ENCODE data around the gene RNF152. TPM values are rescaled to one million over a fixed set of nuclear protein-coding genes. Genes with fewer than 3 reads are reported as not detected.
"Not testable (repeated sequence)": the region's sequence is repeated elsewhere in the genome, so short reads cannot be mapped to it uniquely, and the experiment has no call there.

Gene RNF152
- total and polyA plus RNA-seq, 8 donors, result 11.0 to 17.3 (median 14.5) TPM

GRCh38 chr18:61784834-61785233 is 108.0 kb downstream of the RNF152 start:
- Histone ChIP-seq H3K36me3 (no peaks in the 10 kb centered on the region), H3K27me3 (no peaks in the 10 kb centered on the region), H3K9me3 (peaks cover 0 to 12% of the 10 kb centered on the region in 2 donors), H3K4me1 (no peaks in the 10 kb centered on the region), H3K27ac (no peak overlapping the region), H3K4me3 (no peak overlapping the region)
- TF ChIP-seq CTCF (IDR thresholded peaks at IDR 0.05), result no peak
- intact Hi-C loops (cut with DNase I), result no loop called here
- DNase-seq, result no peak
- ATAC-seq, result no peak

GRCh38 chr18:61782545-61782944 is 110.3 kb downstream of the RNF152 start:
- ATAC-seq (no peak), DNase-seq (no peak)
- Histone ChIP-seq H3K36me3 (no peaks in the 10 kb centered on the region), H3K27me3 (no peaks in the 10 kb centered on the region), H3K27ac (no peak overlapping the region), H3K4me3 (no peak overlapping the region), H3K9me3 (peaks cover 0 to 5% of the 10 kb centered on the region in 2 donors), H3K4me1 (no peaks in the 10 kb centered on the region)
- intact Hi-C loops (cut with DNase I), result no loop called here
- TF ChIP-seq CTCF (IDR thresholded peaks at IDR 0.05), result no peak

- H3K4me3 ChIP-seq; H3K36me3 ChIP-seq; DNase-seq; intact Hi-C loops (cut with DNase I); H3K27ac ChIP-seq; H3K27me3 ChIP-seq; H3K4me1 ChIP-seq; ATAC-seq: not testable (repeated sequence)
- H3K9me3 ChIP-seq, result peaks cover 0 to 18% of the 10 kb centered on the region in 2 donors
Measured at GRCh38 chr18:61776201-61776600, 116.6 kb downstream of the RNF152 start.

- no peak overlapping the region for H3K27ac ChIP-seq
- no peak for ATAC-seq
- TF ChIP-seq CTCF (IDR thresholded peaks at IDR 0.05), result no peak
- H3K9me3 ChIP-seq, result peaks cover 0 to 18% of the 10 kb centered on the region in 2 donors
- no peak overlapping the region for H3K4me3 ChIP-seq
- intact Hi-C loops (cut with DNase I), result no loop called here
- H3K4me1 ChIP-seq, result no peaks in the 10 kb centered on the region
- no peak for DNase-seq
- no peaks in the 10 kb centered on the region for H3K36me3 ChIP-seq
- no peaks in the 10 kb centered on the region for H3K27me3 ChIP-seq
Measured at GRCh38 chr18:61774846-61775245, 118.0 kb downstream of the RNF152 start.

- no peak for TF ChIP-seq CTCF (IDR thresholded peaks at IDR 0.05)
- Histone ChIP-seq H3K4me3 (no peak overlapping the region), H3K4me1 (no peaks in the 10 kb centered on the region), H3K27me3 (no peaks in the 10 kb centered on the region), H3K9me3 (peaks cover 0 to 15% of the 10 kb centered on the region in 2 donors), H3K36me3 (no peaks in the 10 kb centered on the region), H3K27ac (no peak overlapping the region)
- ATAC-seq, result no peak
- intact Hi-C loops (cut with DNase I), result no loop called here
- DNase-seq, result no peak
Measured at GRCh38 chr18:61772293-61772848, 120.4 kb downstream of the RNF152 start.

- Histone ChIP-seq H3K9me3 (peaks cover 0 to 10% of the 10 kb centered on the region in 2 donors), H3K4me3 (no peak overlapping the region), H3K4me1 (no peaks in the 10 kb centered on the region), H3K36me3 (no peaks in the 10 kb centered on the region), H3K27ac (no peak overlapping the region), H3K27me3 (no peaks in the 10 kb centered on the region)
- TF ChIP-seq CTCF (IDR thresholded peaks at IDR 0.05), result no peak
- ATAC-seq (no peak), DNase-seq (no peak)
- intact Hi-C loops (cut with DNase I), result no loop called here
Measured at GRCh38 chr18:61771861-61772260, 120.9 kb downstream of the RNF152 start.

Data from left lung (tissue), 10 donors.